HepG2 (cell line): ENCODE data around the gene NOL4L. TPM values are rescaled to one million over a fixed set of nuclear protein-coding genes. Genes with fewer than 3 reads are reported as not detected.

Experiments
- ARID3A ChIP-seq: IDR thresholded peaks from 2 replicates; pipeline ENCODE4 v1.6.1; 2012; ENCODE audit warnings: low read depth, low read length, improper control_type of control experiment
- ARID4A ChIP-seq: sonication (generic); formaldehyde crosslinking; IDR thresholded peaks from 2 replicates; pipeline ENCODE4 v1.5.0; 2020; ENCODE audit warnings: mild to moderate bottlenecking, missing genetic modification reagents, borderline replicate concordance
- ATF5 ChIP-seq: sonication (generic); formaldehyde crosslinking; IDR thresholded peaks from 2 replicates; pipeline ENCODE4 v1.4.0; 2020; ENCODE audit warnings: mild to moderate bottlenecking, low read depth, missing genetic modification reagents
- ATF6 ChIP-seq: sonication (generic); formaldehyde crosslinking; conservative IDR thresholded peaks from 2 replicates; pipeline ENCODE4 v1.4.0; 2020; ENCODE audit warnings: missing genetic modification reagents
- DMAP1 ChIP-seq: IDR thresholded peaks from 2 replicates; pipeline ENCODE4 v1.6.1; 2016
- ESRRA ChIP-seq: sonication (generic); formaldehyde crosslinking; IDR thresholded peaks from 2 replicates; pipeline ENCODE4 v1.5.1; 2020; ENCODE audit warnings: mild to moderate bottlenecking, low read depth, missing genetic modification reagents
- GZF1 ChIP-seq: sonication (generic); formaldehyde crosslinking; IDR thresholded peaks from 2 replicates; pipeline ENCODE4 v1.5.1; 2020; ENCODE audit warnings: mild to moderate bottlenecking, missing genetic modification reagents
- KLF11 ChIP-seq: IDR thresholded peaks from 2 replicates; pipeline ENCODE4 v1.6.1; 2016; ENCODE audit warnings: missing compliant biosample characterization
- SIN3A ChIP-seq: IDR thresholded peaks from 2 replicates; pipeline ENCODE4 v1.6.1; 2011; ENCODE audit warnings: low read depth, mild to moderate bottlenecking, control low read depth, low read length, borderline replicate concordance
- ZFP36L1 ChIP-seq: sonication (generic); formaldehyde crosslinking; IDR thresholded peaks from 2 replicates; pipeline ENCODE4 v1.8.0; 2022; ENCODE audit warnings: mild to moderate bottlenecking, missing genetic modification reagents, moderate library complexity
- ZFP90 ChIP-seq: sonication (generic); formaldehyde crosslinking; IDR thresholded peaks from 2 replicates; pipeline ENCODE4 v1.8.0; 2022; ENCODE audit warnings: missing genetic modification reagents, mild to moderate bottlenecking, inconsistent platforms, borderline replicate concordance
- ZNF124 ChIP-seq: sonication (generic); formaldehyde crosslinking; IDR thresholded peaks from 2 replicates; pipeline ENCODE4 v1.4.0; 2020; ENCODE audit warnings: missing genetic modification reagents
- ZNF382 ChIP-seq: sonication (generic); formaldehyde crosslinking; IDR thresholded peaks from 2 replicates; pipeline ENCODE4 v1.5.0; 2020; ENCODE audit warnings: missing genetic modification reagents, mild to moderate bottlenecking, borderline replicate concordance
- ZNF431 ChIP-seq: sonication (generic); formaldehyde crosslinking; IDR thresholded peaks from 2 replicates; pipeline ENCODE4 v1.9.0; 2022; ENCODE audit warnings: missing genetic modification reagents, low read depth, mild to moderate bottlenecking, borderline replicate concordance
- ZNF572 ChIP-seq: sonication (generic); formaldehyde crosslinking; IDR thresholded peaks from 2 replicates; pipeline ENCODE4 v1.5.1; 2020; ENCODE audit warnings: mild to moderate bottlenecking, missing genetic modification reagents
- ZNF577 ChIP-seq: sonication (generic); formaldehyde crosslinking; IDR thresholded peaks from 2 replicates; pipeline ENCODE4 v1.4.0; 2020; ENCODE audit warnings: mild to moderate bottlenecking, low read depth, missing genetic modification reagents, borderline replicate concordance
- ZNF615 ChIP-seq: sonication (generic); formaldehyde crosslinking; IDR thresholded peaks from 2 replicates; pipeline ENCODE4 v1.5.0; 2020; ENCODE audit warnings: mild to moderate bottlenecking, missing genetic modification reagents, borderline replicate concordance
- ZNF619 ChIP-seq: sonication (generic); formaldehyde crosslinking; IDR thresholded peaks from 2 replicates; pipeline ENCODE4 v1.4.0; 2020; ENCODE audit warnings: mild to moderate bottlenecking, missing genetic modification reagents
- polyA plus RNA-seq, 8 experiments: library from polyadenylated mRNA; depleted of rRNA in 3 of 8; stranded (reverse) in 7 of 8; unstranded in 1 of 8; fragments of >200 nt; fragmentation: Illumina TruSeq in 4 of 8; extraction: Trizol in 4 of 8; gene quantifications; 2 replicates each; pipeline versions ENCODE4 v1.2.1 to v1.2.3, GENCODE V29; 2011 to 2016; ENCODE audit warnings: low read depth in 4 of 8, missing spikeins in 1 of 8, mixed read lengths in 1 of 8; ENCODE audit not compliant: insufficient read depth in 1 of 8
- total RNA-seq, 5 experiments: library from RNA; depleted of rRNA; stranded (reverse); fragments of >200 nt; fragmentation: Illumina TruSeq; extraction: Trizol; gene quantifications; 2 replicates each; pipeline ENCODE4 v1.2.3, GENCODE V29; 2016; ENCODE audit warnings: low read depth in 1 of 5

NOL4L gene
- total and polyA plus RNA-seq, 2 of the 13 experiments (the other 11 are each of a cell fraction or from before 2014, with no cell fraction given), result 16.6 to 35.4 TPM

GRCh38 chr20:32473231-32474008 is 111.7 kb downstream of the NOL4L start (continued):
- peak; percentile 82 for TF ChIP-seq ARID3A
- TF ChIP-seq ZNF572 (CRISPR knock-in tag), result peak; percentile 55; the same call in 1 of the 2 replicates
- TF ChIP-seq SIN3A, result peak; percentile 73; the same call in 1 of the 2 replicates
- peak; percentile 58 for TF ChIP-seq ESRRA
- no peak; the same call in 1 of the 2 replicates for TF ChIP-seq ZFP36L1 (CRISPR knock-in tag)
- no peak for TF ChIP-seq ZNF382 (CRISPR knock-in tag)
- peak; percentile 73 for TF ChIP-seq KLF11 (CRISPR knock-in tag)
- 0 out of 2 replicates have a peak, but pooled peaks have one; percentile 23 for TF ChIP-seq GZF1 (CRISPR knock-in tag)
- 0 out of 2 replicates have a peak, but pooled peaks have one; percentile 26 for TF ChIP-seq ZNF431 (CRISPR knock-in tag)
- no peak for TF ChIP-seq ZNF577 (CRISPR knock-in tag)
- 0 out of 2 replicates have a peak, but pooled peaks have one; percentile 46 for TF ChIP-seq ATF6 (CRISPR knock-in tag)
- TF ChIP-seq ATF5 (CRISPR knock-in tag), result no peak
- 0 out of 2 replicates have a peak, but pooled peaks have one; percentile 57 for TF ChIP-seq ZNF615
- peak; percentile 24; the same call in 1 of the 2 replicates for TF ChIP-seq ZFP90 (CRISPR knock-in tag)
- TF ChIP-seq ARID4A (CRISPR knock-in tag), result peak; percentile 66; the same call in 1 of the 2 replicates
- peak; percentile 90 for TF ChIP-seq DMAP1 (CRISPR knock-in tag)
- peak; percentile 85 for TF ChIP-seq ZNF124 (CRISPR knock-in tag)
- TF ChIP-seq ZNF619 (CRISPR knock-in tag), result peak; percentile 68; the same call in 1 of the 2 replicates
